HG03175 (cell line): Measurements from ENCODE around the gene LPGAT1.

Experiments
- ATAC-seq: cut with Tn5 transposase; IDR thresholded peaks from one replicate; pipeline ENCODE4 v1.9.1; 2021; ENCODE audit warnings: mild to moderate bottlenecking, moderate library complexity; ENCODE audit not compliant: unreplicated experiment

Gene LPGAT1

GRCh38 chr1:211829343-211830054 lies 1.1 kb downstream of the LPGAT1 start:
- no peak for ATAC-seq

GRCh38 chr1:211828584-211829342 lies 1.8 kb downstream of the LPGAT1 start:
- ATAC-seq: no peak

DNA sequence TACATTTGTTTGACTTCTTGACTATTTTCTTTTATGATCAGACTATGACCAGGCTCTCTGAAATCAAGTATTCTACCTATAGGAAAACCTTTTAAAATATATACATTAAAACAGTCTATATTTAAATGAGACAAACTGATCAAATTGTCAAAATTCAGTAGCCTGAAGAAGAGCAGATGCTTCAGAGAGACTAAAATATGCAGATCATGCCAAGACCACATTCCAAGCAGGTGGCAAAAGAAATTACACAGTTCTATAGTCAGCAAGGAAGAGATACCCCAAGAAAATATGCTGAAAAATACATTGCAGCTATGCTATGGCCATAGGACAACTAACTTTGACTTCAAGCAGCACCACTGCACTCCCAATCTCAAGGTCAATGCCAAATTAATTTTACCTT lies 3.5 kb downstream of the LPGAT1 start:
- ATAC-seq: no peak

DNA sequence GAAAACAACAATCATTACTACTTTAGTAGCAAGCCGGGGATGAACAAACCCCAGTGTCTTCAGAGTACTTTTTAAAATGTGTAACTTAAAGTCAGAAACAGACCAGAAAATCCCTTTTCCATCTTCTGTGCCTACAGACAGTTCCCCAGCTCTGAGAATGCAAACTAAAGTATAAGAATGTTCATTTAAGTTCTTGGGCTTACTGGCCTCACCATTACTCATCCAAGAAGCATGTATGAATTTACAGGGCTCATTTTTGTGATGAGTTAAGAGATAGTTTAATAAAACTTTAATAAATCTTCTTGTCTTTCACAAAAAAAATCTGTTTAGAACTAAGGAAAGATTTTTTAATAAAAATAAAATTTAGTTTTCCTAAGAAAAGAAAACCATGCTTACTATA lies 4.6 kb downstream of the LPGAT1 start:
- no peak for ATAC-seq

DNA sequence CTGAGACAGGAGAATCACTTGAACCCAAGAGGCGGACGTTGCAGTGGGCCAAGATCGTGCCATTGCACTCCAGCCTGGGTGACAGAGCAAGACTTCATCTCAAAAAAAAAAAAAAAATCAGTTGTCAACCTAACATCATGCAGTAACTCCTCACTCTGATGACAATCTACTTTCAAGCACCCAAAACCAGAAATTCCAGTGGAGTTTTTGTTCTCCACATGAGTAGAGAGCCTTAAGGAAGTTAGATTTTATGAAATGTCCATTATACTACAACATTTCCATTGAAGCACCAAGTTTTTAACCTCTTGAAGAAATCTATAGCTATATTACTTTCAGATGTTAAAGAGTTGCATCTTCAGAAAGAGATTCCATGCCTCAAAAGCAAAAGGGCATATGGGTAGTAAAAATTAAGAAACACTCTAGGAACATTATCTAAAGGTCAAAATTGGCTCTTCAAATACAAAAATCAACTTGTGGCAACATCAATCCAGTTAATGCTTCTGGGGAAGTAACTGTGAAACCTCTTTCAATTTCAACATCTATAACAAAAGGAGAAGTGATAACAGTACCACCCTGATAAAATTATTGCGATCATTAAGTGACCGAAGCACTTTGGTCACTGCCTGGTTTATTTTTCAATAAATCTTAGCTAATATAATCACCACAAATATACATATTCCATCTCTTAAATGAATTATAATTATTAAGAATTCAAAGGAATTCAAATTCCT lies 7.7 kb downstream of the LPGAT1 start:
- ATAC-seq: no peak

DNA sequence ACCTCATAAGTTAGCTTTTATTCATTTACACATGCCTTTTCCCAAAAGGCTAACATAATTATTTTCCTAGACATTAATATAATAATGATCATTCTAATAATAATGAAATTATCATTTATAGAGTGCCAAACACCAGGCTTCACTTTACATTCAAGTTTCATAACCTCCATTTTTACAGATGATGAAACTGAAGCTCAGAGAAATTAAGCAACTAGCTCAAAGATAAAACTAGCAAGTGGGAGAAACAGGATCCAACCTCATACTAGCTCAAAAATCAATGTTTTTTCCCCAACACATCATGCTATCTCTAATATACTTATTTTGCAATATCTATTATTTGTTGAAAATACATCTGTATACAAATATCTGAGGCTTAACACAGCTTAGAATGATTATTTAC lies 14.0 kb downstream of the LPGAT1 start:
- ATAC-seq: no peak

DNA sequence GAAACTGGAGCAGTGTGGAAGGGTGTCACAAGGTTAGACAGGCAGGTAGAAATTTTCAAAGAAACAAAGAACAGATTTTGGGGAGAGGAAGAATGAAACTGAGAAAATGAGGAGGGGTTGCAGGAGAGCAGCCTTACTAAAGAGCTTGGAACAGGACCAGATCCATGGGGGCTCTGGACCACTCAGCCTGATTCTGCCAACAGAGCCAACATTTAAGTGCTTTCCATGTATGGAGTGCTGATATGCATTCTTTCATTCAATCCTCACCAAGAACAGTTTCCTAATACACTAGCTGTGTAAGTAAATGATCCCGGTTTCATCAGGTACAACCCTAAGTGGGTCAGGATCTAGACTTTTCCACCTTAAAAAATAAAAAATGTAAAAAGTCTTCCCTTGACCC lies 16.2 kb downstream of the LPGAT1 start:
- ATAC-seq: no peak

GRCh38 chr1:211813590-211813989 lies 17.0 kb downstream of the LPGAT1 start:
- no peak for ATAC-seq

DNA sequence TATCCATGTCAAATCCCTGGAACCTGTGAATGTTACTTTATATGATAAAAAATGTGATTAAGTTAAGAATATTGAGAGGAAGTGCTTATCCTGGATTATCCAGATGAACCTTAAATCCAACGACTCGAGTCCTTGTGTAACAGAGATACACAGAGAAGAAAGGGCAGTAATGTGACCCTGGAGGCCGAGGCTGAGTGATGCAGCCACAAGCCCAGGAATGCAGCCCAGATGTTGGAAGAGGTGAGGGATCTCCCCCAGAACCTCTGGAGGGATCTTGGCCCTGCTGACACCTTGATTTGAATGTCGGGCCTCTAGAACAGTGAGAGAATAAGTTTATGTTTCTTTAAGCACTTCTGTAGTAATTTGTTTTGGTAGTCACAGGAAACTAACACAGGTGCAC lies 18.0 kb downstream of the LPGAT1 start:
- no peak for ATAC-seq

DNA sequence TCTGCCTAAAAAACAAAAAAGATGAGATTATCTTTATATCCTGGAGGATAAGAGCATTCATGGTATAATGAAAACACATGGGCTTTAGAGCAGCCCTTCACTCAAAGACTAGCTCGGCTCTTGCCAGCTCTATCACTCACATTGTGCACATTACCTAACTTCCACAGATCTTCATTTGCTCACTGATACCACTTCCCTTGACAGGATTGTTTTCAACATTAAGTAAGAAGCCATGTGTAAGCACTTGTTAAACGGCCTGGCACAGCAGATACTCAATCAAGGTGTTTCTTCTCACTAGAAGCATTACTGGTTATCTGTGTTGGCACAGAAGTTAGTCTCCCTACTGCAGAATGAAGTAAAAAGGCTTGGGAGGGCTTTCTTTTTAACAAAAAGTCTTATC lies 18.7 kb downstream of the LPGAT1 start:
- ATAC-seq: no peak

- ATAC-seq: no peak
Observed at GRCh38 chr1:211811126-211811525, 19.4 kb downstream of the LPGAT1 start.

DNA sequence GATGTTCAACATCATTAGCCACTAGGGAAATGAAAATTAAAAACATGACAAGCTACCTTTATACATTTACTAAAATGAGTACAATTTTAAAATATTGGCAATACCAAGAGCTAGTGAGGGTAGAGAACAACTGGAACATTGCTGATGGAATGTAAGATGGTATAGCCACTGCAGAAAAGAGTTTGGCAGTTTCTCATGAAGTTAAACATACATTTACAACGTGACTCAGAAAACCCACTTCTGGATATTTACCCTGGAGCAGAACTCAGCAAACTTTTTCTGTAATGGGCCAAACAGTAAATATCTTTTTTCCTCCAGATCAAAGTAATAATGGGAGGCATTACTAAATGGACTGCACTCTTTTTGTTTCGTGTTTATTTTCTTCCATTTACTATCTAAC lies 22.1 kb downstream of the LPGAT1 start:
- no peak for ATAC-seq

DNA sequence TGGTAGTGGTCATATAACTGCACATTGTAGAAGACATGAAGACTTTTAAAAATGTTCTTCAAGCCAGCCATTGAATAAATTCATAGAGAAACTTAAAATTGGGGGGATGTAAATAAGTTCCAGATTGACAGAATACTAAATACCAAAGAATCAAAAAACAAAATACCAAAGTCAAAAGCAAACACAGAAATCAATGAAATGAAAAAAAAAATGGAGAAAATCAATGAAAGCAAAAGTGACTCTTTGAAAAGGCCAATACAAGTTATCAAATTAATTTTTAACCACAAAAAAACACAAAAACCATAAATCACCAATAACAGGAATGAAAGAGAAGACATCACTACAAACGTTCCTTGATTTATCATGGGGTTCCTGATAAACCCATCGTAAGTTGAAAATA lies 25.6 kb downstream of the LPGAT1 start:
- ATAC-seq: no peak

DNA sequence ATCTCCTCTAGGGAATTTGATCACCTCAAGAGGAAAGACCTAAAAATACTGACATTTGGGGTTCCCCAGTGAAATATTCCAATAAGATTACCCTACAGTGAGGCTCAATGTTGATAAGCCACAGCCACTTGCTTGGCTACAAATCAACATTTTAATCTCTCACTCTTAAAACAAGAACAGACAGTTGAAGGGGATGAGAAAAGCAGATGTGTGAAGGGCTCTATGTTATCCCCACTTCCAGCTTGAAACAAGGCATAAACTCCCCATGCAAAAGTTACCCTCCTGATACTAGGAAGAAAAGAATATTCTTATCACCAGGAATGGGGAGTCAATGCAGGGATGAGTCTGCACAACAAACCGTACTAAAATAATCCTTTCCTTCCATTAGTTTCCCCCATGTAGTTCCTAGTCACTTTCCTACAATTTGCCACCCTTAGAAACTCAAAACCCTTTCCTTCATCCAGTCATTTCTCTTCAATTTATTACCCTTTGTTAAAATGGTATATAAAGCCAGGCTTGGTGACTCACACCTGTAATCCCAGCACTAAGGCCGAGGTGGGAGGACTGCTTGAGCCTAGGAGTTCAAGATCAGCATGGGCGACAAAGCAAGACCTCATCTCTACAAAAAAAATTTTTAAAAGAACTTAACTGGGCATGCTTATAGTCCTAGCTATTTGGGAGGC lies 29.5 kb downstream of the LPGAT1 start:
- ATAC-seq: no peak

DNA sequence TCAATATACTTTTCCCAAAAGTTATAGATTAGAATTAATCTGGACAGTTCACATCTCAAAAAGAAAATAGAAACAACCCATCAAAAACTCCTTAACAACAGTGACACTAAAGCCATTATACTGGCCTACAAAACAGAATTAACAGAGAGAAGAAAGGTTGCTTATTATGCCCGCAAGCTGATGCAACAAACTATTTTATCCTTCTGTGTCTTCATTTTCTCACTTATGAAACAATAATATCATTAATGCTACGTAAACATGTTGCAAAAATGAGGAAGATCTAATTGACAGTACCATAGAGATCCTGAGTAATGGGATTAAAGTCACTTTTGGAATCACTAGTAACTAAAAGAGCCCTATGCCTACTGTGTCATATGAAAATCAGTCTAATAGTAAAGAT lies 32.6 kb downstream of the LPGAT1 start:
- no peak for ATAC-seq

DNA sequence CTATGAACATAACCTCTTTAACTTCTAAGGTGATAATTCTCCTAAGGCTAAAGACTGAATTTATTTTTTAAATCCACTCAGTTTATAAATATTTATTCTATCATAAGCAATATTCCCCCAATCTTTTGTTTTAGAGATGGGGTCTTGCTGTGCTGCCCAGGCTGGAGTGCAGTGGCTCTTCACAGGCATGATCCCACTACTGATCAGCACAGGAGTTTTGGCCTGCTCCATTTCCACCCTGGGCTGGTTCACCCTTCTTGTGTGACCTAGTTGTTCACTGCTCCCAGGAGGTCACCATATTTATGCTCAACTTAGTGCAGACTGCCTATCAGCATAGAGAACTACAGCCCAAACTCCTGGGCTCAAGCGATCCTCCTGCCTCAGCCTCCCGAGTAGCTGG lies 38.6 kb downstream of the LPGAT1 start:
- ATAC-seq: no peak

DNA sequence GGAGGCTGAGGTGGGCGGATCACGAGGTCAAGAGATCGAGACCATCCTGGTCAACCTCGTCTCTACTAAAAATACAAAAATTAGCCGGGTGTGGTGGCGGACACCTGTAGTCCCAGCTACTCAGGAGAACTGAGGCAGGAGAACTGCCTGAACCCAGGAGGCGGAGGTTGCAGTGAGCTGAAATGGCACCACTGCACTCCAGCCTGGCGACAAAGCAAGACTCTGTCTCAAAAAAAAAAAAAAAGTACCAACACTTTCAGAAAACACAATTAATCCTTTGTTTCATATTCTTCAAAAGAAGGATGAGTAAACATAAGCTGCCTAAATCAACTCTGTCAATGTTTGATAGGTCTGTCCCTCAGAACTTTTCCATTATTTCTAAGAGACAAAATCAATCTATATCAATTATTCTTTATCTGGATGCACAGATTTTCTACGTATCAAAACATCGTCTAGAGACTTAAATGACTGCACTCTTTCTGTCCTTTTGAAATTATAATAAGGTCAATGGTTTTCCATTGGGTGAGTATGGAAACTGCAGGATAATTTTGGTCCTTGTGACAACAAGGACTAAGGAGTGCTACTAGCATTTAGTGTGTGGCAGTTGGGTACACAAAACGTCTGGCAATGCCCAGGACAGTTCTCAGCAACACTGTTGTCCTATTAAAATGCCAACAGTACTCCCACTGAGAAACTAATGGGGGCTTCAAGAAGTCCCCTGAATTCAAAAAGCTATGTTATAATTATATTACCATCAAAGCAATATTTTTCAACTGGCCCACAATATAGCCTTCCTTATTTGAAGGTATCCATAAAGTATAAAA lies 40.7 kb downstream of the LPGAT1 start:
- ATAC-seq: no peak

- ATAC-seq: no peak
Observed at GRCh38 chr1:211788626-211789025, 41.9 kb downstream of the LPGAT1 start.

- no peak for ATAC-seq
Observed at GRCh38 chr1:211783897-211784296, 46.7 kb downstream of the LPGAT1 start.

GRCh38 chr1:211783266-211783665 lies 47.3 kb downstream of the LPGAT1 start:
- no peak for ATAC-seq

- no peak for ATAC-seq
Observed at GRCh38 chr1:211781260-211781659, 49.3 kb downstream of the LPGAT1 start.
